ENCODE measurements around the gene CAPN13. TPM values are rescaled to one million over a fixed set of nuclear protein-coding genes. Genes with fewer than 3 reads are reported as not detected.
A peak's percentile ranks its signal among the peaks of the same experiment; 100 is the strongest.

CAPN13 gene
- total and polyA plus RNA-seq, 4 donors: 0.13 to 0.42 TPM; not detected in 2

DNA sequence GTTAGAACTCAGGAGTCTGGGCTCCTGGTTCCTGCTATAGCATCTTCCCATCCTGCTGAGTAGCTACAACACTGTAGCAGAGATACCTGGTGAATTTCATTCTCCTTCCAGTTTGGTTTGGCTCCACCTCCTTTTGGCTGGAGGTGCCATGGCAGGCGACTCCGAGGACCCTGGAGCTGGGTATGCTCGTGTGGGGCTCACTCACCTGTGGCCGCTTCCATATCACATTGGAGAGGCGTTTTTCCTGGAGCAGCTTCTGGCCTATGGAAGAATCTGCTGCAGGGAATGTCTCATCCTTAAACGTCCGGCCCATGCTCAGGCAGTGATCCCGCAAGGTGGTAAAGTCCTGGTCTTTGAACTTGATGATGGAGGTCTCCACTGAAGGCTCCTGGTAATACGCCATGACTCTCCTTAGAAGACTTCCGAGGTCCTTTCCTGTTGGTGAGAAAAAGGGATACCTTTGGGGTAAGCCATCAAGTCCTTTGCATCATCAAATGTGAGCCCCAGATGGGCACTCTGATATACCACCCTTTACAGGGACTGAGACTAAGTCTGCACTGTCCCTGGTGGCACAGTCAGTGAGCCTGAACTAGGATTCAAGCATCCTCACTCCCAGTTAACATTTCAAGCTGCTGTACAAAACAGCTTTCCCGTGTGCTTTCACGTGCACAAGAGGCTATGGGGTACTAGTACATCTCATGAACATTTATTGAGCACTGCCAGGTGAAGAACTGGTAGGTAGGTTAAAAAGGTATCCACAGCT lies 20.1 kb downstream of the CAPN13 start:
- 82% methylated on average over 12 of the region's 12 CpGs for WGBS
- peak; percentile 12 for DNase-seq (ENCODE audit: low spot score)

DNA sequence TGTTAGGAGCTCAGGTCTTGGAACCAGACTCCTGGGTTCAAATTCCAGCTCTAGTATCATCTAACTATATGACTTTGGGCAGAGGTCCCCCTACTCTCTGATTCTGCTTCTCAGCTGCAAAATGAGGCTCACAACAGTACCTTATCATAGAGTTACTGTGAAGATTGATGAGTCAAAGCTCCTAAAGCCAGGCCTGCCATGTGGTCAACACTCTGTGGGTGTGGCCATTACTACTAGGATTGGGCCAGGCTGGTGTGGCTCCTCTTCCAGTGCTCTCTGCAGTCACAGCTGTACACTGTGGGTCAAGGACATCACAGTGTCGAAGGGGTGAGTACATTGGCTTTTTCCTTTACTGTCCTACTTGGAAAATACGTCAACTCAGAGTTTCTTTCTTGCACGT lies 22.6 kb downstream of the CAPN13 start:
- Histone ChIP-seq H3K9ac (ENCODE audit: low read depth in 1 of 2, low read length in 2 of 2) (no peak overlapping the region), H3K4me3 (ENCODE audit: low read depth in 1 of 3, low read length in 3 of 3) (no peak overlapping the region), H3K27me3 (ENCODE audit: control insufficient read depth in 4 of 4, insufficient read depth in 4 of 4, low read length in 3 of 4) (no peaks in the 10 kb centered on the region), H3K4me1 (ENCODE audit: control insufficient read depth in 4 of 4, insufficient read depth in 4 of 4, low read length in 3 of 4) (no peaks in the 10 kb centered on the region), H3K36me3 (ENCODE audit: control insufficient read depth in 4 of 4, insufficient read depth in 3 of 4, low read depth in 1 of 4, low read length in 3 of 4) (no peaks in the 10 kb centered on the region), H3K9me3 (ENCODE audit: control insufficient read depth in 4 of 4, low read length in 3 of 4) (no peaks in the 10 kb centered on the region), H3K27ac (ENCODE audit: low read depth in 1 of 2, low read length in 2 of 2) (no peak overlapping the region)
- peak; percentile 10 for DNase-seq (ENCODE audit: low spot score)
- 89% methylated on average over 3 of the region's 3 CpGs for WGBS
- TF ChIP-seq JUND (IDR thresholded peaks at IDR 0.05): no peak
- TF ChIP-seq, protein P1, sequence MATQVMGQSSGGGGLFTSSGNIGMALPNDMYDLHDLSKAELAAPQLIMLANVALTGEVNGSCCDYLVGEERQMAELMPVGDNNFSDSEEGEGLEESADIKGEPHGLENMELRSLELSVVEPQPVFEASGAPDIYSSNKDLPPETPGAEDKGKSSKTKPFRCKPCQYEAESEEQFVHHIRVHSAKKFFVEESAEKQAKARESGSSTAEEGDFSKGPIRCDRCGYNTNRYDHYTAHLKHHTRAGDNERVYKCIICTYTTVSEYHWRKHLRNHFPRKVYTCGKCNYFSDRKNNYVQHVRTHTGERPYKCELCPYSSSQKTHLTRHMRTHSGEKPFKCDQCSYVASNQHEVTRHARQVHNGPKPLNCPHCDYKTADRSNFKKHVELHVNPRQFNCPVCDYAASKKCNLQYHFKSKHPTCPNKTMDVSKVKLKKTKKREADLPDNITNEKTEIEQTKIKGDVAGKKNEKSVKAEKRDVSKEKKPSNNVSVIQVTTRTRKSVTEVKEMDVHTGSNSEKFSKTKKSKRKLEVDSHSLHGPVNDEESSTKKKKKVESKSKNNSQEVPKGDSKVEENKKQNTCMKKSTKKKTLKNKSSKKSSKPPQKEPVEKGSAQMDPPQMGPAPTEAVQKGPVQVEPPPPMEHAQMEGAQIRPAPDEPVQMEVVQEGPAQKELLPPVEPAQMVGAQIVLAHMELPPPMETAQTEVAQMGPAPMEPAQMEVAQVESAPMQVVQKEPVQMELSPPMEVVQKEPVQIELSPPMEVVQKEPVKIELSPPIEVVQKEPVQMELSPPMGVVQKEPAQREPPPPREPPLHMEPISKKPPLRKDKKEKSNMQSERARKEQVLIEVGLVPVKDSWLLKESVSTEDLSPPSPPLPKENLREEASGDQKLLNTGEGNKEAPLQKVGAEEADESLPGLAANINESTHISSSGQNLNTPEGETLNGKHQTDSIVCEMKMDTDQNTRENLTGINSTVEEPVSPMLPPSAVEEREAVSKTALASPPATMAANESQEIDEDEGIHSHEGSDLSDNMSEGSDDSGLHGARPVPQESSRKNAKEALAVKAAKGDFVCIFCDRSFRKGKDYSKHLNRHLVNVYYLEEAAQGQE (IDR thresholded peaks at IDR 0.05): no peak
- TF ChIP-seq, protein P2, sequence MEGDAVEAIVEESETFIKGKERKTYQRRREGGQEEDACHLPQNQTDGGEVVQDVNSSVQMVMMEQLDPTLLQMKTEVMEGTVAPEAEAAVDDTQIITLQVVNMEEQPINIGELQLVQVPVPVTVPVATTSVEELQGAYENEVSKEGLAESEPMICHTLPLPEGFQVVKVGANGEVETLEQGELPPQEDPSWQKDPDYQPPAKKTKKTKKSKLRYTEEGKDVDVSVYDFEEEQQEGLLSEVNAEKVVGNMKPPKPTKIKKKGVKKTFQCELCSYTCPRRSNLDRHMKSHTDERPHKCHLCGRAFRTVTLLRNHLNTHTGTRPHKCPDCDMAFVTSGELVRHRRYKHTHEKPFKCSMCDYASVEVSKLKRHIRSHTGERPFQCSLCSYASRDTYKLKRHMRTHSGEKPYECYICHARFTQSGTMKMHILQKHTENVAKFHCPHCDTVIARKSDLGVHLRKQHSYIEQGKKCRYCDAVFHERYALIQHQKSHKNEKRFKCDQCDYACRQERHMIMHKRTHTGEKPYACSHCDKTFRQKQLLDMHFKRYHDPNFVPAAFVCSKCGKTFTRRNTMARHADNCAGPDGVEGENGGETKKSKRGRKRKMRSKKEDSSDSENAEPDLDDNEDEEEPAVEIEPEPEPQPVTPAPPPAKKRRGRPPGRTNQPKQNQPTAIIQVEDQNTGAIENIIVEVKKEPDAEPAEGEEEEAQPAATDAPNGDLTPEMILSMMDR (IDR thresholded peaks at IDR 0.05; ENCODE audit: low read depth, low read length, missing input control): no peak
- no peak for TF ChIP-seq RXRA (IDR thresholded peaks at IDR 0.05)
- TF ChIP-seq FOXA1 (IDR thresholded peaks at IDR 0.05): no peak
- no peak for TF ChIP-seq GABPA (IDR thresholded peaks at IDR 0.05 in 1 of 2, conservative IDR thresholded peaks at IDR 0.05 in 1 of 2)
- no peak for TF ChIP-seq EGR1 (IDR thresholded peaks at IDR 0.05; ENCODE audit: low read depth in 2 of 2)
- no peak for TF ChIP-seq HNF4G (IDR thresholded peaks at IDR 0.05)
- no peak for TF ChIP-seq YY1 (IDR thresholded peaks at IDR 0.05)
- TF ChIP-seq, protein P3, sequence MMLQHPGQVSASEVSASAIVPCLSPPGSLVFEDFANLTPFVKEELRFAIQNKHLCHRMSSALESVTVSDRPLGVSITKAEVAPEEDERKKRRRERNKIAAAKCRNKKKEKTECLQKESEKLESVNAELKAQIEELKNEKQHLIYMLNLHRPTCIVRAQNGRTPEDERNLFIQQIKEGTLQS (IDR thresholded peaks at IDR 0.05): no peak
- TF ChIP-seq TAF1 (conservative IDR thresholded peaks at IDR 0.05): no peak
- no peak for TF ChIP-seq HNF4A (conservative IDR thresholded peaks at IDR 0.05)
- no peak for TF ChIP-seq RAD21 (IDR thresholded peaks at IDR 0.05)
- no peak for TF ChIP-seq FOXA2 (IDR thresholded peaks at IDR 0.05)
- TF ChIP-seq, protein P4, sequence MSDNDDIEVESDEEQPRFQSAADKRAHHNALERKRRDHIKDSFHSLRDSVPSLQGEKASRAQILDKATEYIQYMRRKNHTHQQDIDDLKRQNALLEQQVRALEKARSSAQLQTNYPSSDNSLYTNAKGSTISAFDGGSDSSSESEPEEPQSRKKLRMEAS (IDR thresholded peaks at IDR 0.05): no peak
- TF ChIP-seq, protein P5, sequence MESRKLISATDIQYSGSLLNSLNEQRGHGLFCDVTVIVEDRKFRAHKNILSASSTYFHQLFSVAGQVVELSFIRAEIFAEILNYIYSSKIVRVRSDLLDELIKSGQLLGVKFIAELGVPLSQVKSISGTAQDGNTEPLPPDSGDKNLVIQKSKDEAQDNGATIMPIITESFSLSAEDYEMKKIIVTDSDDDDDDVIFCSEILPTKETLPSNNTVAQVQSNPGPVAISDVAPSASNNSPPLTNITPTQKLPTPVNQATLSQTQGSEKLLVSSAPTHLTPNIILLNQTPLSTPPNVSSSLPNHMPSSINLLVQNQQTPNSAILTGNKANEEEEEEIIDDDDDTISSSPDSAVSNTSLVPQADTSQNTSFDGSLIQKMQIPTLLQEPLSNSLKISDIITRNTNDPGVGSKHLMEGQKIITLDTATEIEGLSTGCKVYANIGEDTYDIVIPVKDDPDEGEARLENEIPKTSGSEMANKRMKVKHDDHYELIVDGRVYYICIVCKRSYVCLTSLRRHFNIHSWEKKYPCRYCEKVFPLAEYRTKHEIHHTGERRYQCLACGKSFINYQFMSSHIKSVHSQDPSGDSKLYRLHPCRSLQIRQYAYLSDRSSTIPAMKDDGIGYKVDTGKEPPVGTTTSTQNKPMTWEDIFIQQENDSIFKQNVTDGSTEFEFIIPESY (IDR thresholded peaks at IDR 0.05): no peak
- no peak for TF ChIP-seq SP1 (IDR thresholded peaks at IDR 0.05)
- TF ChIP-seq NR2F2 (IDR thresholded peaks at IDR 0.05): no peak

More for the DNA sequence above, 20.1 kb downstream of the CAPN13 start:
- no peak overlapping the region for H3K27ac ChIP-seq (ENCODE audit: low read depth in 1 of 2, low read length in 2 of 2)
- H3K9ac ChIP-seq (ENCODE audit: low read depth in 1 of 2, low read length in 2 of 2): no peak overlapping the region
- no peaks in the 10 kb centered on the region for H3K36me3 ChIP-seq (ENCODE audit: control insufficient read depth in 4 of 4, insufficient read depth in 3 of 4, low read depth in 1 of 4, low read length in 3 of 4)
- no peaks in the 10 kb centered on the region for H3K4me1 ChIP-seq (ENCODE audit: control insufficient read depth in 4 of 4, insufficient read depth in 4 of 4, low read length in 3 of 4)
- H3K9me3 ChIP-seq (ENCODE audit: control insufficient read depth in 4 of 4, low read length in 3 of 4): no peaks in the 10 kb centered on the region
- no peaks in the 10 kb centered on the region for H3K27me3 ChIP-seq (ENCODE audit: control insufficient read depth in 4 of 4, insufficient read depth in 4 of 4, low read length in 3 of 4)
- no peak overlapping the region for H3K4me3 ChIP-seq (ENCODE audit: low read depth in 1 of 3, low read length in 3 of 3)
- TF ChIP-seq HNF4G (IDR thresholded peaks at IDR 0.05) (no peak), EGR1 (IDR thresholded peaks at IDR 0.05; ENCODE audit: low read depth in 2 of 2) (no peak), FOXA1 (IDR thresholded peaks at IDR 0.05) (no peak), SP1 (IDR thresholded peaks at IDR 0.05) (no peak), YY1 (IDR thresholded peaks at IDR 0.05) (no peak), RAD21 (IDR thresholded peaks at IDR 0.05) (no peak), RXRA (IDR thresholded peaks at IDR 0.05) (no peak), GABPA (IDR thresholded peaks at IDR 0.05 in 1 of 2, conservative IDR thresholded peaks at IDR 0.05 in 1 of 2) (no peak)
- TF ChIP-seq, protein P2 (IDR thresholded peaks at IDR 0.05; ENCODE audit: low read depth, low read length, missing input control): no peak
